IPS-NIHi11 (cell line): ENCODE measurements around the gene KCNJ6.
"Not testable (repeated sequence)": the region's sequence is repeated elsewhere in the genome, so short reads cannot be mapped to it uniquely, and the experiment has no call there.

Source experiments
- DNase-seq: peaks from one replicate; pipeline ENCODE4 v3.0.0; 2012; ENCODE audit warnings: mixed read lengths, low spot score

KCNJ6 gene

DNA sequence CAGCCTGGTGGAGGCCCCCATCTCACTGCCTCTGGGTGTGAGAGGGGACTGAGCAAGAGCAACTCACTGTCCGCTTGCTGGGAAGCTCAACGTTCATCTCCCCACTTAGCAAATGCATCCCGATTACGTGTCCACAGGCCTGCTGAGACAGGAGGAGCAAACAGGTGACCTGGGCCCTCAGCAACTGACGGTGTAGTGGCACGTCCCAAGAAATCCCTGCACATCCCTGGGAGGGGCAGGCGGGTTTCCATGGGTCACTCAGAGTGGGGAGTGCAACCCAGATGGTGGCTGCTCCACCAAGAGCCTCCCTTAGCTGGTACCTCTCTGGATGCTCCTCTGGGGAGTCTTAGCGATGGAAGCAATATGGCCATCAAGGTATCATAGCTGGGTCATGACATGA is 320.3 kb downstream of the KCNJ6 start:
- no peak for DNase-seq

DNA sequence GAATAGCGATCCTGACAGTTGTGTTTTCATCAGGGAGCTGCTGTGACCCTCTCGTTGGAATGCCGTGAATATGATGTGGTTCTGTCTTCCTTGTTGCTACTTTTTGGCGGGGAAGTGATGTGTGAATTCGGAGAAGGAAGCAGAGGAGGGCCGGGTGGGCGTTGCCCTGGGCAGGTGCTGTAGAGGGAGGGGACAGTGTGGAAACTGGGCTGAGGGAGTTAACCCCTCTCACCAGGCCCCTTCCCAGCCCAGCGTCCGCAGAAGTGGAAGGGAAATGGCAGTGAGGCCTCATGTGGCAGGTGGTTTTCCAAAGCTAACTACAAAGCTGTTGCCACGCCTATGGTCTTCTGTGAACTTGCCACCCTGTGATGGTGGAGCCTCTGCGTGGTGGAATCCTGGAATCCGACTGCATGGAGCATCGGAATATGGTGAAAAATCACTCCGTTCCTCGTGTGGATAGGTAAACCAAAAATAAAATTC is 321.7 kb downstream of the KCNJ6 start:
- no peak for DNase-seq

- DNase-seq, result no peak
Measured at GRCh38 chr21:37593740-37594471, 322.4 kb downstream of the KCNJ6 start.

DNA sequence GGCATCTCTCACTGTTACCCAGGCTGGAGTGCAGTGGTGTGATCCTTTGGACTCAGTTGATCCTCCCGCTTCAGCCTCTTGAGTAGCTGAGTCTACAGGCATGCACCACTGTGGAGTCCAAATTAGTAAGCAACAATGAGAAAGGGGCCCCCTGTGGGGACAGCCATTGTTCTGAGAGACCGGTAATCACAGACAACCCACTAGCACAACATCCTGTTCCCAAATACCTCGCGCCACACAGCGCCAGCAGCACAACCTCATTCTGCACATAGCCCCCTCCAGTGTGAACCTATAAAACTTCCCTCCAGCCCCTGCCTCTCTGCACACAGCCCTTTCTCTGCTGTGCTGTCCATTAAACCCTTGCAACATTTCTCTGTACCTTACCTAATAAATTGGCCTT is 323.2 kb downstream of the KCNJ6 start:
- peak; percentile 68 for DNase-seq

DNA sequence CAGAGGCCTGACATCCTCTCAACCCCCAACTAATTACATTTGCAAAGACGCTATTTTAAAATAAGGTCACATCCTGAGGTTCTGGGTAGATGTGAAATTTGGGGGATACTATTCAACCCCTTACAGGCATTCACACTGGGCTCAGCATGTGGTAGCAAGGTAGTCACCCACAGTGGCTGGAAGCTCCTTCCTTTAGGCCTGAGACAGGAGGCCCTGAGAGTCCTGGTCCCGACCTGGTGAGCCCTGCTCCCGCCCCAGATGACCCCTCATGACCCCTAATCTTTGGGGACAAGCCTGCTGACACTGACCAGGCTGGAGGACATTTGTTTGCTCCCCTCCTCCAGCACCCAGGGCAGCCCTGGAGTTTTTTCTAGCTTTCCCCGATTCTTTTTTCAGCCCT is 323.8 kb downstream of the KCNJ6 start:
- DNase-seq, result no peak

GRCh38 chr21:37591994-37592393 is 324.3 kb downstream of the KCNJ6 start:
- DNase-seq, result not testable (repeated sequence)

GRCh38 chr21:37590836-37591235 is 325.4 kb downstream of the KCNJ6 start:
- DNase-seq, result not testable (repeated sequence)

DNA sequence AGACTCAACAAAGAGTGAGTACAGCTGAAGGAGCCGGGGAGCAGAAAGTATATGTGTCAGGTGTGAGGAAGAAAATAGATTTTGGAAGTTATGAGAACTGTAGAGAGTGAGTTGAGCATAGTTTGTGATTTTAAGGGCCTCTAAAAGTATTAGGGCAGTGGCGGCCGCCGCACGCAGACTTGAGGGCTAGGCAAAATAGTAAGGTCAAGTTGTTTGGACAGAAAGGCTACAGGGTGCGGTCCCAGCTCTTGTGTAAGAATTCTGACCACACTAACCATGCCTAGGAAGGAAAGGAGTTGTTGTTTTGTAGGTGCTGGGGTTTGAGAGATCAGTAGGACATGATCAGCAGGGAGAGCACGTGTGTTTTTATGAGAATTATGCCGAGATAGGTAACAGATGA is 327.6 kb downstream of the KCNJ6 start:
- not testable (repeated sequence) for DNase-seq

DNA sequence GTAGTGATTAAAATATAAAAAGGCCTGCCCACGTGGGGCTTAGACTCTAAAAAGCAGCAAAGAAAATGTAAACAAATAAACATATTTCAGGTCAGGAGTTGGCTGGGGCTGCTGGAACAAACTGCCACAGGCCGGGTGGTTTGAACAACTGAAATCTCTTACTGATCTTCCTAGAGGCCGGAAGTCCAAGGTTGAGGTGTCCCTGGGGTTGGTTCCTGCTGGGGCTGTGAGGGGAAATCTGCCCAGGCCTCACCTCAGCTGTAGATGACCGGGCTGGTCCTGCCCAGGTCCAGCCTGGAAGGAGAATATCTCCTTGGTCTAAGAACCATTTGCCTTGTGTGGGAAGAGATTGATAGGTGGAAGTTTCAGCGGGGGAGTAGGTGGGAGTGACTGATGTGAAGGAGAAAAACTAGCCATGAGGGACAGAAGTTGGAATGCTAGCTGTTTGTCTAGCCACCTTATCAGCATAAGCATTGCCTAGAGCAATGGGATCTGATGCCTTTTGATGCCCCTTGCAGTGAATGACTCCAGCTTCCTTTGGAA is 328.6 kb downstream of the KCNJ6 start:
- no peak for DNase-seq

GRCh38 chr21:37587203-37587602 is 329.1 kb downstream of the KCNJ6 start:
- DNase-seq, result no peak

DNA sequence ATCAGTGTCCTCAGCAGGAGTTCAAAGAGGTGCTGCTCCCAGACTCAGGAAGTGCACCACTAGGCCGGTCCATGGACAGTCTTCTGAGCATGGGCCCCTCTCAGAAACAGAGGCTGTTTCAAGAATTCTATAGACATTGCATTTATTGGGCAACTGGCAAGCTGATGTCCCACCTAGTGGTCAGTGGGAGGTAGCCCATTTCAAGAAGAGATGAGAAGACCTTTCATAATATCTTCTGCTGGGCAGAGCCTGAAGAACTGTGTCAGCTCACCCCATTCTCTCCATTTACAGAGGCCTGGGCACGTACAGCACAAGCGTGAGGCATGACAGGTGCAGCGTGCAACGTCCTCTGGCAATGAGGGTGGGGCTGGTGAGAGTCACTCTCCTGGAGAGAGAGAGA is 333.7 kb downstream of the KCNJ6 start:
- DNase-seq, result peak; percentile 58

DNA sequence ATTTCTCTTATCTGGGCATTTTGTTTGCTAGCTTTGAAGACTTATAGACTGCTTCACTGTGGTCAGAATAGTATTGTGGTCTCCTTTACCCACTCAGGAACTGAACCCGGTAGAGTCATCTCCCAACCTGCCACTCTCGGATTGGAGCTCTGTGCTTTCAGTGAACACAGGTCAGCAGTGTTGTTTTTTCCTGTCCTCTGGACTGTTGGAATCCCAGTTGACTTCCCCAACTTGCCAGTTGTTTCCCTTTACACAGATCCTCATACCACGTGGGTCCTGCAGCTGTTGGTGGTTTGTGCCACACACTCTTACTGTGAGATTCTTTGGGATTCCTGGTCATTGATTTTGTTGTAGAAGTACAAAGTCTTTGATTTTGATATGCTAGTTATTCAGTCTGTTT is 335.6 kb downstream of the KCNJ6 start:
- DNase-seq, result no peak

DNA sequence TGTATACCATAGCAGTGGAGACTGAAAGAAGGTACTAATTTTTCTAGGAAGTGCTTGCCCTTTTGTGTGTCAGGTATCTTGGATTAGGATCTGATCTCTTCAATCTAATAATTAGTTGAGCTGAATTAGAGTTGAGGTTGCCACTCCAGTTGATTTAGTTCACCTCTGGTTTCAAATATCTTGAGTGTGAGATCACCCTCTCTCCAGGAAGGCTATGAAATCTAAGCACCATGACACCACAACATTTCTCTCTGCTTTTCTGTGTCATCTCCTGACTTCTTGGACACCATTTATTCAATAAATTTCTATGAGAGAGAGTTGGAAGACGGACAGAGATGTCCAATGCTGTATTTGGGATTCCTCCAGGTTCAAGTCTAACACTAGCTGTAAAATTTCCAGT is 336.9 kb downstream of the KCNJ6 start:
- no peak for DNase-seq

GRCh38 chr21:37578471-37579126 is 337.7 kb downstream of the KCNJ6 start:
- no peak for DNase-seq

GRCh38 chr21:37576929-37577328 is 339.3 kb downstream of the KCNJ6 start:
- not testable (repeated sequence) for DNase-seq

GRCh38 chr21:37575580-37575979 is 340.7 kb downstream of the KCNJ6 start:
- DNase-seq, result no peak

DNA sequence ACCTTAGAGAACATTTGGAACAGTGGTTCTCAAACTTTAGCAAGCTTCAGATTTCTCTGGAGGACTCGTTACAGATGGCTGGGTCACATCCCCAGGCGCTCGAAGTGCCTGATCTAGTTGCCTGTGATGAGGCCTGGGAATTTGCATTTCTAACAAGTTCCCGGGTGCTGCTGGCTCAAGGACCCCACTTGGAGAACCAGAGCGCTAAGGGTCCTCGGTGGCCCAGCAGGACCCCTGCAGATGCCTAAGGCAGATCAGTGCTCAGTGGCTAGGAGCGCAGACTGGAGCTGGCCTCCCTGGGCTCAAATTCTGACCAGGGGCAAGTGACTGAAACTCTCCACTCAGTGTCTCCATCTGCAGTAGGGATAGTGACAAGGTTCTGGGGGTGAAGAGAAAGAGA is 341.5 kb downstream of the KCNJ6 start:
- DNase-seq, result no peak

- no peak for DNase-seq
Measured at GRCh38 chr21:37574316-37574715, 341.9 kb downstream of the KCNJ6 start.

DNA sequence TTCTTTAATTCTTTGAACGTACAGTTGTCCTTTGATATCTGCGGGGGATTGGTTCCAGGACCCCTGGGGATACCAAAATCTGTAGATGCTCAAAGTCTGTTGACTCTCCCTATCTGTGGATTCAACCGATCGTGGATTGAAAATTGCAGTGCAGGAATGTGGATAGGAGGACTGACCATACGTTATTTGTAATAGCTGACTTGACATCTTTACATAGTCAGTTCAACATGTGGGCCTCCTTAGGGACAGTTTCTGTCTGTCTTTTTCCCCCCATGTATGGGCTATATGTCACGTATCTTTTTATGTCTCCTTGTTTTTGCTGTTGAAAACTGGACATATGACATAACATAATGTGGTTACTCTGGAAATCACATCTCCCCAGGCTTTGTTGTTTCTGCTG is 344.8 kb downstream of the KCNJ6 start:
- no peak for DNase-seq

GRCh38 chr21:37568916-37569315 is 347.3 kb downstream of the KCNJ6 start:
- DNase-seq, result no peak

GRCh38 chr21:37568415-37568814 is 347.8 kb downstream of the KCNJ6 start:
- no peak for DNase-seq

DNA sequence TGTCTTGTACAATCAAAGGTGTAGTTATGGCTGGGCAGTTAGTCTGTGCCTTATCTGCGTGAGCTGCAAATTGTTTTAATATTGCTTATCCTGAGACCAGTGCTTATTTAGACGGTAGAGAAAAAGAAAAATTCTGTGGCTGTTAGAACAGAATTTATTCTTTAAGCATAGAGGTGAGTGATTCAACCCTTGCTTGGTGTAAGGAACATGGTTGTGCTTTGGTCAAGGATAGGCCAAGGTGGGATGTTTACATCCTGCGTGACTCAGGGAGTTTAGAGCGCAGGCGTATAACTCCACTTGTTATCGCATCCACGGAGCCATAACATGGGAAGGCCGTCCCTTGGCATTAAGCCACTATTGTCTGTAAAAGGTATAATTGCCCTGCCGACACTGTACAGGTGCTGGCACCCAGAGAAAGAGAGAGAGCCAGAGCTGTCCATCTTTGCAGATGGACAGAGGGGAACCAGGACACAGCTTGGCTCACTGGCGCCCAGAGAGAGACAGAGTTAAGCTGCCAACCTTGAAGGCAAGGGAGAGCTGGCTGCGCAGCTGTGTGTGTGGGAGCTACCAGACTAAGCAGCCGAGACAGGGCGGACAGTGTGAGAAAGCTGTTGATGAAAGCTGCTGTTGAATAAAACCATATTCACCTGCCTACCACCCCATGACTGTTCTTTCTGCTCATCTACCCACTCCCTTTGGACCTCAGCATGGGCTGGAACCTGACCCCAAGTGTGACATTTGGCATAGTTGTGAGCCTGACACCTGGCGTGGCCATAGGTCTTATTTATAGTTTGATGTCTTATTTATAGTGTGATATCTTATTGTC is 349.3 kb downstream of the KCNJ6 start:
- DNase-seq, result no peak
